Activated CD8-positive, alpha-beta T cell treated with anti-CD3 and anti-CD28 coated beads for 36 hours (primary cell): ENCODE measurements around the gene INO80. TPM values are rescaled to one million over a fixed set of nuclear protein-coding genes. Genes with fewer than 3 reads are reported as not detected.

ENCODE experiments used
- ATAC-seq: fragments of 200-7000 bp; cut with Tn5 transposase; one replicate; pipeline ENCODE4 v1.10.0; 2021; ENCODE audit warnings: mild to moderate bottlenecking, moderate library complexity
- CTCF ChIA-PET: fragments of 350-600 bp; sonication (Branson Sonifier 250); formaldehyde crosslinking; loops from one replicate; lab custom pipeline; 2021; ENCODE audit warnings: antibody characterized with exemption; lab: Charles Lee
- POLR2A ChIA-PET: fragments of 350-600 bp; sonication (Branson Sonifier 250); formaldehyde crosslinking; loops from one replicate; lab custom pipeline; 2021; ENCODE audit warnings: antibody characterized with exemption; lab: Charles Lee
- DNase-seq: peaks from one replicate; pipeline ENCODE4 v3.0.0-alpha.2; 2020
- H3K27ac Mint-ChIP-seq: one replicate; pipeline ENCODE4 v1.8.0; 2021; ENCODE audit warnings: mild to moderate bottlenecking, mixed read lengths
- H3K27me3 Mint-ChIP-seq: one replicate; pipeline ENCODE4 v1.8.0; 2021; ENCODE audit warnings: mixed read lengths
- H3K36me3 Mint-ChIP-seq: one replicate; pipeline ENCODE4 v1.8.0; 2021; ENCODE audit warnings: low read depth, mixed read lengths
- H3K4me1 Mint-ChIP-seq: one replicate; pipeline ENCODE4 v1.8.0; 2021; ENCODE audit warnings: low read depth, mixed read lengths
- H3K4me3 Mint-ChIP-seq: one replicate; pipeline ENCODE4 v1.8.0; 2021; ENCODE audit warnings: mild to moderate bottlenecking, moderate library complexity, mixed read lengths
- H3K9me3 Mint-ChIP-seq: one replicate; pipeline ENCODE4 v1.8.0; 2021; ENCODE audit warnings: mixed read lengths
- intact Hi-C: fragments of 100-400 bp; cut with micrococcal nuclease; formaldehyde crosslinking; loops from one replicate; pipeline ENCODE4 v1.10.0; 2022
- total RNA-seq, 2 experiments: library from RNA; stranded (reverse); gene quantifications; one replicate each; pipeline ENCODE4 v1.2.3, GENCODE V29; 2021
- TF ChIP-seq, protein P1 (sequence below): fragments of 200-600 bp; IDR thresholded peaks from one replicate; pipeline ENCODE4 v1.8.0; 2022; ENCODE audit warnings: antibody characterized with exemption, mild to moderate bottlenecking

INO80 gene
- total RNA-seq, 2 experiments from 2014 or later: 19.1 to 20.2 TPM

DNA sequence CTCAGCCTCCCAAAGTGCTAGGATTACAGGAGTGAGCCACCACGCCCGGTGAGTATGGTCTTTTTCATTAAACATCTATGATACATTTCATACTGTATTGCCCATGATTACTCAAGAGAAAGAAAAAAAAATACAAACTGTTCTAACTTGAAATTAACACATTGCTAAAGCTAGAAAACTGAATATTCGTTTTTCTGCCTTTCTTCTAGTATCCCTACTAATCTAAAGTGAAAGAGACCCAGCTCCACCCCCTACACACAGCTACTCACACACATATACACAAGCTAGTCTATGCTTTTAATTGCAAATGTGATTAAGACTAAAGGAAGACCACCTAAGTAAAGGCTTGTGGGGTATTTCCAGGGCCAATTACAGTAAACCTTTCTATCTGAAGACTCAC lies 43.1 kb downstream of the INO80 start:
- DNase-seq: no peak
- Mint-ChIP-seq H3K27ac (no peak overlapping the region), H3K36me3 (peaks cover 32% of the 10 kb centered on the region), H3K4me1 (no peaks in the 10 kb centered on the region), H3K27me3 (no peaks in the 10 kb centered on the region), H3K4me3 (no peak overlapping the region), H3K9me3 (no peaks in the 10 kb centered on the region)
- no peak for ATAC-seq
- ChIA-PET CTCF (interaction anchor here (0.6 to 0.9 kb wide), 3 partner anchors 10 to 326 kb away, joined by 3 to 4 read pairs (median 4); no protein-coding TSS in a partner anchor), POLR2A (no interaction called here)
- TF ChIP-seq, protein P1, sequence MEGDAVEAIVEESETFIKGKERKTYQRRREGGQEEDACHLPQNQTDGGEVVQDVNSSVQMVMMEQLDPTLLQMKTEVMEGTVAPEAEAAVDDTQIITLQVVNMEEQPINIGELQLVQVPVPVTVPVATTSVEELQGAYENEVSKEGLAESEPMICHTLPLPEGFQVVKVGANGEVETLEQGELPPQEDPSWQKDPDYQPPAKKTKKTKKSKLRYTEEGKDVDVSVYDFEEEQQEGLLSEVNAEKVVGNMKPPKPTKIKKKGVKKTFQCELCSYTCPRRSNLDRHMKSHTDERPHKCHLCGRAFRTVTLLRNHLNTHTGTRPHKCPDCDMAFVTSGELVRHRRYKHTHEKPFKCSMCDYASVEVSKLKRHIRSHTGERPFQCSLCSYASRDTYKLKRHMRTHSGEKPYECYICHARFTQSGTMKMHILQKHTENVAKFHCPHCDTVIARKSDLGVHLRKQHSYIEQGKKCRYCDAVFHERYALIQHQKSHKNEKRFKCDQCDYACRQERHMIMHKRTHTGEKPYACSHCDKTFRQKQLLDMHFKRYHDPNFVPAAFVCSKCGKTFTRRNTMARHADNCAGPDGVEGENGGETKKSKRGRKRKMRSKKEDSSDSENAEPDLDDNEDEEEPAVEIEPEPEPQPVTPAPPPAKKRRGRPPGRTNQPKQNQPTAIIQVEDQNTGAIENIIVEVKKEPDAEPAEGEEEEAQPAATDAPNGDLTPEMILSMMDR: no peak
- intact Hi-C loops: no loop called here

DNA sequence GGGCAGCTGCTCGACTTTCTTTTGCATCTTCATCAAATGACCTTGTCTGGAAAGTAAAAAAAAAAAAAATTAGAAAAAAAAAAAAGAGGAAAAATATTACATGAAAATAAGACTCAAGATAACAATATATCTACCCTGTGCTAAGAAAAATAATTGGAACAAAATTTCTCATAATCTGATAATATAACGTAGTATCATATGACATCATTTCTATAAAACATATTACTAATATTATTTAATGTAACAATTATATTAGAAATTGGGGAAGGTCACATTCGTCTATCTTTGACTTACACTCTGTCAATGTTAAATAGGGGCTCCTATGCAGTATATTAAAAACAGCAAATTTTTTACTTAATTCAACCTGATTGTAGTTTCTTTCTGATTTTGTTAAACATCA lies 44.1 kb downstream of the INO80 start:
- H3K36me3 Mint-ChIP-seq: peaks cover 38% of the 10 kb centered on the region
- POLR2A ChIA-PET: no interaction called here

DNA sequence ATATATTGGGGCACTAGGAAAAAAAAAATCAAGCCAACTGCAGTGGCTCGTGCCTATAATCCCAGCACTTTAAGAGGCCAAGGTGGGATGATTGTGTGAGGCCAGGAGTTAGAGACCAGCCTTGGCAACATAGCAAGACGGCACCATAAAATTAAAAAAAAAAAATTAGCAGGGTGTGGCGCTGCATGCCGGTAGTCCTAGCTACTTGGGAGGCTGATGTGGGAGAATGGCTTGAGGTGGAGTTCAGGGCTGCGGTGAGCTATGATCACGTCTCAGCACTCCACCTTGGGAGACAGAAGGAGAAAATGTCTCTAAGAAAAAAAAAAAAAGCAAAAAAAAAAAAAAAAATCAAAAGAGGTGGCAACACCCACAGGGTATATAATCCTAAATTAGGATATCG lies 49.6 kb downstream of the INO80 start:
- Mint-ChIP-seq H3K27me3 (no peaks in the 10 kb centered on the region), H3K36me3 (peaks cover 57% of the 10 kb centered on the region), H3K27ac (no peak overlapping the region), H3K9me3 (peaks cover 2% of the 10 kb centered on the region), H3K4me1 (no peaks in the 10 kb centered on the region), H3K4me3 (no peak overlapping the region)
- ATAC-seq: no peak
- ChIA-PET CTCF (no interaction called here), POLR2A (interaction anchor here (0.6 kb wide), 1 partner anchor 365 kb away, joined by 3 read pairs; no protein-coding TSS in a partner anchor)
- no peak for DNase-seq
- TF ChIP-seq, protein P1: no peak
- intact Hi-C loops: no loop called here

More for the DNA sequence above, 44.1 kb downstream of the INO80 start:
- ATAC-seq (no peak), DNase-seq (no peak)
- TF ChIP-seq, protein P1: no peak
- no peaks in the 10 kb centered on the region for H3K4me1 Mint-ChIP-seq
- no peaks in the 10 kb centered on the region for H3K9me3 Mint-ChIP-seq
- intact Hi-C loops: no loop called here
- CTCF ChIA-PET: no interaction called here
- no peak overlapping the region for H3K27ac Mint-ChIP-seq
- no peaks in the 10 kb centered on the region for H3K27me3 Mint-ChIP-seq
- no peak overlapping the region for H3K4me3 Mint-ChIP-seq

DNA sequence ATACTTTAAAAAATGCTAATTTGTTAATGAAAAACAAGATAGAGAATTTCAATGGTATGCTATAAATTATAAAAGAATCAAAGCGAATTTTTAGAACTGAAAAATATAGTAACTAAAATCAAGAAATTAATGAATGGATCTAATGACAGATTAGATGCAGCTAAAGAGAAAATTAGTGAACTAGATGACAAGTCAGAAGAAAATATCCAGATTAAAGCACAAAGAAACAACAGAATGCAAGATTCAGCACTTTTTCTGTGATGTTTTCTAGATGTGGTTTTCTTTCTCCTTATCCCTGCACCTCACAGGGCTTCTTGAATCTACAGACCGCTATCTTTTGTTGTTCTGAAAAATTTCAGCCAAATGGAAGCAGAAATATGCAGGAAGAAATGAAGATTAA lies 54.4 kb downstream of the INO80 start:
- H3K27ac Mint-ChIP-seq: no peak overlapping the region
- H3K4me3 Mint-ChIP-seq: no peak overlapping the region
- no peaks in the 10 kb centered on the region for H3K4me1 Mint-ChIP-seq
- no peak for DNase-seq
- CTCF ChIA-PET: no interaction called here
- peaks cover 67% of the 10 kb centered on the region for H3K36me3 Mint-ChIP-seq
- ATAC-seq: no peak
- TF ChIP-seq, protein P1: no peak
- POLR2A ChIA-PET: no interaction called here
- no peaks in the 10 kb centered on the region for H3K27me3 Mint-ChIP-seq
- peaks cover 2% of the 10 kb centered on the region for H3K9me3 Mint-ChIP-seq
- intact Hi-C loops: no loop called here

DNA sequence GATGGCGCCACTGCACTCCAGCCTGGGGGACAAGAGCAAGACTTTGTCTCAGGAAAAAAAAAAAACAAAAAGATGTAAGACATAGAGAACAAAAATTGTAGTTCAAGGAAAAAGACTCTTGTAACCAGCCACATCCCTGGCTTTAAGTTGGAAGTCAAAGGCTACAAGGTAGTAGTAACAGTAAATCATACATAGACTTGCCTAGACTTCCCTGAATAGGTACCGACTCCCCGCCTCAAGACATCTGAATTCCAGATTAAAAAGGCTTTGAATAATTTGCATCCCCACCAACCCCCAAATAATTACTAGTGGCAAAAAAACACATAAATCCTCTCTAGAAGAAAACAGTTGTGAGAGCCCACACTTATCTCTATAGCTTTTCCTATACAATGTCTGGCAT lies 55.6 kb downstream of the INO80 start:
- DNase-seq: no peak

More for the DNA sequence above, 55.6 kb downstream of the INO80 start:
- H3K27me3 Mint-ChIP-seq: no peaks in the 10 kb centered on the region
- CTCF ChIA-PET: no interaction called here
- no peaks in the 10 kb centered on the region for H3K4me1 Mint-ChIP-seq
- intact Hi-C loops: no loop called here
- no peak for ATAC-seq
- H3K9me3 Mint-ChIP-seq: peaks cover 2% of the 10 kb centered on the region
- H3K27ac Mint-ChIP-seq: no peak overlapping the region
- peaks cover 64% of the 10 kb centered on the region for H3K36me3 Mint-ChIP-seq
- no peak overlapping the region for H3K4me3 Mint-ChIP-seq
- TF ChIP-seq, protein P1: no peak
- POLR2A ChIA-PET: no interaction called here
